H9 (cell line): ENCODE measurements around the gene PRR32. TPM values are rescaled to one million over a fixed set of nuclear protein-coding genes. Genes with fewer than 3 reads are reported as not detected.
"Not testable (repeated sequence)": the region's sequence is repeated elsewhere in the genome, so short reads cannot be mapped to it uniquely, and the experiment has no call there.

Experiments
- DNase-seq: peaks from one replicate; pipeline ENCODE4 v3.0.0-alpha.2; 2017
- H2AFZ ChIP-seq: one replicate; pipeline ENCODE4 v1.6.1; 2013; ENCODE audit warnings: mild to moderate bottlenecking, low read length, control low read depth, moderate library complexity
- H2AK5ac ChIP-seq: 2 replicates; pipeline ENCODE4 v1.6.1; 2013; ENCODE audit warnings: low read length, control low read depth, mixed read lengths; ENCODE audit not compliant: insufficient read length
- H2BK120ac ChIP-seq: one replicate; pipeline ENCODE4 v1.6.1; 2013; ENCODE audit warnings: low read depth, mild to moderate bottlenecking, low read length, control low read depth, inconsistent platforms; ENCODE audit not compliant: poor library complexity, severe bottlenecking
- H2BK12ac ChIP-seq: 2 replicates; pipeline ENCODE4 v1.6.1; 2013; ENCODE audit warnings: low read length, control low read depth, mixed read lengths, low read depth; ENCODE audit not compliant: insufficient read length
- H2BK15ac ChIP-seq: 2 replicates; pipeline ENCODE4 v1.6.1; 2013; ENCODE audit warnings: low read depth, low read length, control low read depth
- H2BK20ac ChIP-seq: one replicate; pipeline ENCODE4 v1.6.1; 2013; ENCODE audit warnings: low read depth, mild to moderate bottlenecking, low read length, control low read depth, inconsistent platforms; ENCODE audit not compliant: poor library complexity, severe bottlenecking
- H2BK5ac ChIP-seq: 2 replicates; pipeline ENCODE4 v1.6.1; 2013; ENCODE audit warnings: low read length, control low read depth, mixed read lengths; ENCODE audit not compliant: insufficient read length
- H3K14ac ChIP-seq: 2 replicates; pipeline ENCODE4 v1.6.1; 2013; ENCODE audit warnings: low read length, control low read depth; ENCODE audit not compliant: insufficient read depth
- H3K18ac ChIP-seq: 2 replicates; pipeline ENCODE4 v1.6.1; 2013; ENCODE audit warnings: low read depth, mild to moderate bottlenecking, mixed read lengths, low read length, control low read depth; ENCODE audit not compliant: insufficient read length
- H3K23ac ChIP-seq: 2 replicates; pipeline ENCODE4 v1.6.1; 2013; ENCODE audit warnings: low read length, control low read depth, mixed read lengths, low read depth; ENCODE audit not compliant: insufficient read length
- H3K23me2 ChIP-seq: 2 replicates; pipeline ENCODE4 v1.6.1; 2013; ENCODE audit warnings: low read depth, mild to moderate bottlenecking, mixed read lengths, low read length, control low read depth; ENCODE audit not compliant: insufficient read length, poor library complexity, severe bottlenecking
- H3K27ac ChIP-seq: 2 replicates; pipeline ENCODE4 v1.5.1; 2013; ENCODE audit warnings: low read length, control low read depth, mixed read lengths, low read depth; ENCODE audit not compliant: insufficient read length
- H3K27me3 ChIP-seq: 2 replicates; pipeline ENCODE4 v1.6.1; 2013; ENCODE audit warnings: low read length, control low read depth, inconsistent platforms; ENCODE audit not compliant: insufficient read depth
- H3K4ac ChIP-seq: 2 replicates; pipeline ENCODE4 v1.6.1; 2013; ENCODE audit warnings: low read depth, mild to moderate bottlenecking, control low read depth, inconsistent platforms, low read length, moderate library complexity
- H3K4me1 ChIP-seq: 2 replicates; pipeline ENCODE4 v1.6.1; 2013; ENCODE audit warnings: low read length, control low read depth, inconsistent platforms; ENCODE audit not compliant: insufficient read depth
- H3K4me2 ChIP-seq: 2 replicates; pipeline ENCODE4 v1.6.1; 2013; ENCODE audit warnings: low read length, control low read depth, mixed read lengths; ENCODE audit not compliant: insufficient read length, insufficient read depth
- H3K56ac ChIP-seq: 2 replicates; pipeline ENCODE4 v1.6.1; 2013; ENCODE audit warnings: low read depth, mild to moderate bottlenecking, mixed read lengths, low read length, control low read depth; ENCODE audit not compliant: insufficient read length
- H3K79me1 ChIP-seq: 2 replicates; pipeline ENCODE4 v1.6.1; 2013; ENCODE audit warnings: low read depth, mild to moderate bottlenecking, moderate library complexity, low read length, control low read depth, inconsistent platforms; ENCODE audit not compliant: insufficient read depth, poor library complexity, severe bottlenecking
- H3K79me2 ChIP-seq: 2 replicates; pipeline ENCODE4 v1.6.1; 2013; ENCODE audit warnings: low read length, control low read depth, inconsistent platforms; ENCODE audit not compliant: insufficient read depth
- H3K9ac ChIP-seq: 2 replicates; pipeline ENCODE4 v1.6.1; 2013; ENCODE audit warnings: low read length, control low read depth, mixed read lengths; ENCODE audit not compliant: insufficient read length; ENCODE audit errors: extremely low read depth
- H3K9me3 ChIP-seq: one replicate; pipeline ENCODE4 v1.6.1; 2013; ENCODE audit warnings: low read depth, low read length, inconsistent platforms; ENCODE audit not compliant: control insufficient read depth
- H3T11ph ChIP-seq: one replicate; pipeline ENCODE4 v1.6.1; 2013; ENCODE audit warnings: mild to moderate bottlenecking, low read length, control low read depth, inconsistent platforms
- H4K20me1 ChIP-seq: one replicate; pipeline ENCODE4 v1.6.1; 2013; ENCODE audit not compliant: control insufficient read depth, insufficient read length, insufficient read depth
- H4K5ac ChIP-seq: 2 replicates; pipeline ENCODE4 v1.6.1; 2013; ENCODE audit warnings: low read depth, mild to moderate bottlenecking, mixed read lengths, low read length, control low read depth; ENCODE audit not compliant: insufficient read length
- H4K8ac ChIP-seq: replicated peaks from 2 replicates; pipeline ENCODE4 v1.6.1; 2013; ENCODE audit warnings: low read length, control low read depth, mixed read lengths, low read depth; ENCODE audit not compliant: insufficient read length
- H4K91ac ChIP-seq: 2 replicates; pipeline ENCODE4 v1.6.1; 2013; ENCODE audit warnings: low read depth, mild to moderate bottlenecking, moderate library complexity, mixed read lengths, low read length, control low read depth; ENCODE audit not compliant: insufficient read length
- H3K27ac Mint-ChIP-seq, 3 experiments: 2 replicates in 2 of 3; 3 replicates in 1 of 3; pipeline ENCODE4 v1.8.0; 2020 to 2021; ENCODE audit warnings: mixed read lengths in 3 of 3, mild to moderate bottlenecking in 1 of 3, moderate library complexity in 1 of 3
- H3K27me3 Mint-ChIP-seq: 2 replicates; pipeline ENCODE4 v1.8.0; 2021; ENCODE audit warnings: low read depth, mild to moderate bottlenecking, moderate library complexity, mixed read lengths
- H3K36me3 Mint-ChIP-seq, 3 experiments: 2 replicates in 2 of 3; 3 replicates in 1 of 3; pipeline ENCODE4 v1.8.0; 2020 to 2021; ENCODE audit warnings: low read depth in 3 of 3, mixed read lengths in 3 of 3; ENCODE audit not compliant: insufficient read depth in 1 of 3
- H3K4me1 Mint-ChIP-seq, 2 experiments: 2 replicates each; pipeline ENCODE4 v1.8.0; 2020; ENCODE audit warnings: mixed read lengths in 2 of 2
- H3K4me3 Mint-ChIP-seq, 2 experiments: 2 replicates in 1 of 2; 3 replicates in 1 of 2; pipeline ENCODE4 v1.8.0; 2020 to 2021; ENCODE audit warnings: mild to moderate bottlenecking in 2 of 2, mixed read lengths in 2 of 2, moderate library complexity in 1 of 2
- H3K9me3 Mint-ChIP-seq, 2 experiments: 2 replicates in 1 of 2; 3 replicates in 1 of 2; pipeline ENCODE4 v1.8.0; 2020; ENCODE audit warnings: mild to moderate bottlenecking in 2 of 2, mixed read lengths in 2 of 2, moderate library complexity in 1 of 2
- CTCF ChIP-seq: fragments of 200-600 bp; sonication (generic); conservative IDR thresholded peaks from 3 replicates; pipeline ENCODE4 v1.8.0; 2021; ENCODE audit warnings: antibody characterized with exemption, mild to moderate bottlenecking
- WGBS: extraction: QIAGEN DNeasy Blood & Tissue Kit; methylation state at CpG from one replicate; pipeline ENCODE4 v1.1.7; 2013; ENCODE audit warnings: missing lambda C conversion rate, low lambda C conversion rate, mixed read lengths; ENCODE audit not compliant: insufficient read length; ENCODE audit errors: extremely low coverage; 5-methylcytosine and 5-hydroxymethylcytosine counted together
- total RNA-seq: library from RNA; stranded (reverse); gene quantifications from 2 replicates; pipeline ENCODE4 v1.2.1, GENCODE V29; 2021

PRR32 gene
- total RNA-seq, 1 experiment from 2014 or later: not detected

GRCh38 chrX:126799059-126799458 is 20.5 kb upstream of the PRR32 start:
- Mint-ChIP-seq H3K27ac (no peak overlapping the region; a peak in 1 of 7 replicates), H3K36me3 (peaks cover 0 to 5% (median 0%) of the 10 kb centered on the region in 3 experiments; a peak in 3 of 7 replicates), H3K27me3 (no peaks in the 10 kb centered on the region; the same call in 1 of the 2 replicates), H3K4me1 (no peaks in the 10 kb centered on the region), H3K9me3 (peaks cover 21 to 59% of the 10 kb centered on the region in 2 experiments), H3K4me3 (no peak overlapping the region)
- Histone ChIP-seq H2AFZ (no peak overlapping the region), H3K9me3 (no peaks in the 10 kb centered on the region), H3K9ac (no peak overlapping the region), H3K79me1 (no peaks in the 10 kb centered on the region), H3K27ac (no peak overlapping the region), H2BK5ac (no peak overlapping the region), H3K23ac (no peak overlapping the region), H3K4me2 (no peak overlapping the region), H2BK12ac (no peak overlapping the region), H3K23me2 (no peaks in the 10 kb centered on the region), H3K4me1 (no peaks in the 10 kb centered on the region), H2AK5ac (no peak overlapping the region), H2BK120ac (no peak overlapping the region), H4K91ac (no peak overlapping the region), H4K5ac (no peak overlapping the region), H3K56ac (no peak overlapping the region), H2BK20ac (no peak overlapping the region), H3K14ac (no peak overlapping the region), H3K4ac (no peak overlapping the region), H3T11ph (no peak overlapping the region), H3K18ac (no peak overlapping the region), H3K79me2 (no peaks in the 10 kb centered on the region), H4K8ac (no peak overlapping the region), H2BK15ac (no peak overlapping the region), H3K27me3 (no peaks in the 10 kb centered on the region), H4K20me1 (no peaks in the 10 kb centered on the region)
- TF ChIP-seq CTCF: no peak
- DNase-seq: no peak
- WGBS: no CpG with 5 or more reads among the region's 1 CpG

- not testable (repeated sequence) for H3K9me3 ChIP-seq, H3K23ac ChIP-seq, H3K23me2 ChIP-seq, H3K79me2 ChIP-seq, H2BK120ac ChIP-seq, DNase-seq, H3K4me1 Mint-ChIP-seq, H2AFZ ChIP-seq, H2BK15ac ChIP-seq, H3K4me1 ChIP-seq, H3K4me3 Mint-ChIP-seq, H3K18ac ChIP-seq, H4K20me1 ChIP-seq, H2BK12ac ChIP-seq, H2BK5ac ChIP-seq, H3K27ac Mint-ChIP-seq, H4K91ac ChIP-seq, H3K4ac ChIP-seq, H2BK20ac ChIP-seq, H3T11ph ChIP-seq, H3K4me2 ChIP-seq, H3K9ac ChIP-seq, H3K14ac ChIP-seq, H4K8ac ChIP-seq, H3K27ac ChIP-seq, H3K27me3 Mint-ChIP-seq, H3K79me1 ChIP-seq, H2AK5ac ChIP-seq, H3K27me3 ChIP-seq, H4K5ac ChIP-seq, H3K36me3 Mint-ChIP-seq, H3K56ac ChIP-seq
- WGBS: no CpG with 5 or more reads among the region's 3 CpGs
- peaks cover 49 to 86% of the 10 kb centered on the region in 2 experiments for H3K9me3 Mint-ChIP-seq
These were observed 12.7 kb upstream of the PRR32 start for GRCh38 chrX:126806784-126807183.
